Smooth muscle cell (in vitro differentiated cells): ENCODE measurements around the gene ZNF135. TPM values are rescaled to one million over a fixed set of nuclear protein-coding genes. Genes with fewer than 3 reads are reported as not detected.

Experiments
- DNase-seq: peaks from one replicate; lab custom pipeline; 2025; ENCODE audit not compliant: unreplicated experiment; lab: John Stamatoyannopoulos, UW
- H2AFZ ChIP-seq: fragments of 200-600 bp; sonication (generic); 2 replicates; pipeline ENCODE4 v1.6.0; 2016; ENCODE audit warnings: antibody characterized with exemption, low read depth, mild to moderate bottlenecking
- H3F3A ChIP-seq: fragments of 200-600 bp; sonication (generic); 2 replicates; pipeline ENCODE4 v1.6.0; 2017; ENCODE audit warnings: antibody characterized with exemption, low read depth
- H3K27ac ChIP-seq: fragments of 200-600 bp; sonication (generic); 2 replicates; pipeline ENCODE4 v1.5.1; 2016; ENCODE audit warnings: low read depth, mild to moderate bottlenecking
- H3K27me3 ChIP-seq: fragments of 200-600 bp; sonication (generic); 2 replicates; pipeline ENCODE4 v1.6.1; 2016; ENCODE audit warnings: low read depth, mild to moderate bottlenecking
- H3K36me3 ChIP-seq: fragments of 200-600 bp; sonication (generic); 2 replicates; pipeline ENCODE4 v1.5.1; 2016; ENCODE audit warnings: low read depth
- H3K4me1 ChIP-seq: fragments of 200-600 bp; sonication (generic); 2 replicates; pipeline ENCODE4 v1.5.1; 2016; ENCODE audit warnings: low read depth
- H3K4me2 ChIP-seq: fragments of 200-600 bp; sonication (generic); 2 replicates; pipeline ENCODE4 v1.6.0; 2016; ENCODE audit warnings: mild to moderate bottlenecking
- H3K4me3 ChIP-seq: fragments of 200-600 bp; sonication (generic); 2 replicates; pipeline ENCODE4 v1.5.1; 2016; ENCODE audit warnings: mild to moderate bottlenecking
- H3K79me2 ChIP-seq: fragments of 200-600 bp; sonication (generic); 2 replicates; pipeline ENCODE4 v1.6.0; 2016; ENCODE audit warnings: low read depth, mild to moderate bottlenecking
- H3K9ac ChIP-seq: fragments of 200-600 bp; sonication (generic); 2 replicates; pipeline ENCODE4 v1.6.0; 2016; ENCODE audit warnings: low read depth
- H3K9me3 ChIP-seq: fragments of 200-600 bp; sonication (generic); replicated peaks from 2 replicates; pipeline ENCODE4 v1.5.1; 2016; ENCODE audit warnings: low read depth
- H4K20me1 ChIP-seq: fragments of 200-600 bp; sonication (generic); 2 replicates; pipeline ENCODE4 v1.6.0; 2016; ENCODE audit warnings: low read depth
- CTCF ChIP-seq: fragments of 200-600 bp; sonication (generic); IDR thresholded peaks from 2 replicates; pipeline ENCODE4 v1.5.1; 2017; ENCODE audit warnings: borderline replicate concordance, mild to moderate bottlenecking, antibody characterized with exemption; ENCODE audit not compliant: insufficient read depth, poor library complexity, severe bottlenecking
- WGBS: methylation state at CpG from one replicate; pipeline ENCODE4 v1.1.7; 2016; ENCODE audit warnings: low lambda C conversion rate; 5-methylcytosine and 5-hydroxymethylcytosine counted together
- polyA plus RNA-seq: library from polyadenylated mRNA; unstranded; fragments of >200 nt; fragmentation: Nextera tagmentation; extraction: Ambion mirVana; gene quantifications from 2 replicates; pipeline ENCODE4 v1.2.1, GENCODE V29; 2016
- total RNA-seq: library from RNA; depleted of rRNA; stranded (reverse); fragments of >200 nt; gene quantifications from 2 replicates; pipeline ENCODE4 v1.2.3, GENCODE V29; 2014

Gene ZNF135
- total and polyA plus RNA-seq, 2 experiments from 2014 or later = 3.2 to 3.7 TPM

GRCh38 chr19:58044886-58045285 lies 14.2 kb upstream of the ZNF135 start:
- no peak for TF ChIP-seq CTCF
- no peak overlapping the region for H3K4me2 ChIP-seq
- no peaks in the 10 kb centered on the region for H3K79me2 ChIP-seq
- 96% methylated on average over 26 of the region's 26 CpGs for WGBS
- H3K27ac ChIP-seq = no peak overlapping the region
- H3K9me3 ChIP-seq = no peaks in the 10 kb centered on the region
- DNase-seq = no peak
- H3K36me3 ChIP-seq = no peaks in the 10 kb centered on the region
- H2AFZ ChIP-seq = no peak overlapping the region
- no peak overlapping the region for H3K9ac ChIP-seq
- H4K20me1 ChIP-seq = no peaks in the 10 kb centered on the region
- H3F3A ChIP-seq = no peaks in the 10 kb centered on the region
- H3K4me1 ChIP-seq = no peaks in the 10 kb centered on the region
- no peaks in the 10 kb centered on the region for H3K27me3 ChIP-seq
- H3K4me3 ChIP-seq = no peak overlapping the region

GRCh38 chr19:58045411-58046050 lies 13.6 kb upstream of the ZNF135 start:
- no peak for DNase-seq
- Histone ChIP-seq H3K4me2 (no peak overlapping the region), H3K4me3 (no peak overlapping the region), H4K20me1 (no peaks in the 10 kb centered on the region), H3K9ac (no peak overlapping the region), H3K4me1 (no peaks in the 10 kb centered on the region), H3K9me3 (no peaks in the 10 kb centered on the region), H3K36me3 (no peaks in the 10 kb centered on the region), H3F3A (no peaks in the 10 kb centered on the region), H2AFZ (no peak overlapping the region), H3K27ac (no peak overlapping the region), H3K79me2 (no peaks in the 10 kb centered on the region), H3K27me3 (no peaks in the 10 kb centered on the region)
- WGBS = 87% methylated on average over 23 of the region's 24 CpGs
- TF ChIP-seq CTCF = no peak

- no peaks in the 10 kb centered on the region for H3K79me2 ChIP-seq
- no peaks in the 10 kb centered on the region for H3K36me3 ChIP-seq
- no peak for DNase-seq
- H3K9ac ChIP-seq = no peak overlapping the region
- H3K9me3 ChIP-seq = no peaks in the 10 kb centered on the region
- no peaks in the 10 kb centered on the region for H3F3A ChIP-seq
- no peaks in the 10 kb centered on the region for H3K27me3 ChIP-seq
- H3K27ac ChIP-seq = no peak overlapping the region
- no peak for TF ChIP-seq CTCF
- no peaks in the 10 kb centered on the region for H3K4me1 ChIP-seq
- WGBS = 71% methylated on average over 7 of the region's 7 CpGs
- no peaks in the 10 kb centered on the region for H4K20me1 ChIP-seq
- no peak overlapping the region for H2AFZ ChIP-seq
- no peak overlapping the region for H3K4me3 ChIP-seq
- H3K4me2 ChIP-seq = no peak overlapping the region
Observed at GRCh38 chr19:58046856-58047255, 12.2 kb upstream of the ZNF135 start.

GRCh38 chr19:58047672-58048071 lies 11.4 kb upstream of the ZNF135 start:
- no peaks in the 10 kb centered on the region for H3K36me3 ChIP-seq
- H3K27ac ChIP-seq = no peak overlapping the region
- H3K4me1 ChIP-seq = no peaks in the 10 kb centered on the region
- WGBS = 93% methylated on average over 12 of the region's 12 CpGs
- H4K20me1 ChIP-seq = no peaks in the 10 kb centered on the region
- DNase-seq = no peak
- no peaks in the 10 kb centered on the region for H3K9me3 ChIP-seq
- no peak overlapping the region for H2AFZ ChIP-seq
- H3K9ac ChIP-seq = no peak overlapping the region
- no peak overlapping the region for H3K4me2 ChIP-seq
- H3K27me3 ChIP-seq = no peaks in the 10 kb centered on the region
- no peak for TF ChIP-seq CTCF
- H3K4me3 ChIP-seq = no peak overlapping the region
- H3F3A ChIP-seq = no peaks in the 10 kb centered on the region
- no peaks in the 10 kb centered on the region for H3K79me2 ChIP-seq
